WTC11 (cell line): Measurements from ENCODE around the gene DOCK8.

Experiments used
- AR ChIP-seq: fragments of 250-450 bp; sonication (Bioruptor Pico); IDR thresholded peaks from 2 replicates; pipeline ENCODE4 v1.9.0; 2021; ENCODE audit warnings: mild to moderate bottlenecking
- ATF2 ChIP-seq: sonication (generic); formaldehyde crosslinking; IDR thresholded peaks from 2 replicates; pipeline ENCODE4 v1.8.1; 2022; ENCODE audit warnings: low read depth, missing genetic modification reagents, borderline replicate concordance
- CBFB ChIP-seq: sonication (generic); formaldehyde crosslinking; IDR thresholded peaks from 2 replicates; pipeline ENCODE4 v1.8.1; 2022; ENCODE audit warnings: mild to moderate bottlenecking, low read depth, missing genetic modification reagents
- CTCF ChIP-seq: fragments of 200-600 bp; IDR thresholded peaks from 2 replicates; pipeline ENCODE4 v1.8.0; 2022; ENCODE audit warnings: antibody characterized with exemption
- FOXJ3 ChIP-seq: sonication (generic); formaldehyde crosslinking; IDR thresholded peaks from 2 replicates; pipeline ENCODE4 v1.9.0; 2021; ENCODE audit warnings: missing genetic modification reagents, mild to moderate bottlenecking, borderline replicate concordance
- SMAD4 ChIP-seq: sonication (generic); formaldehyde crosslinking; IDR thresholded peaks from 2 replicates; pipeline ENCODE4 v1.8.0; 2022; ENCODE audit warnings: mild to moderate bottlenecking, missing genetic modification reagents
- SP1 ChIP-seq: sonication (generic); formaldehyde crosslinking; conservative IDR thresholded peaks from 2 replicates; pipeline ENCODE4 v1.8.1; 2022; ENCODE audit warnings: missing genetic modification reagents
- ZNF263 ChIP-seq: sonication (generic); formaldehyde crosslinking; IDR thresholded peaks from 2 replicates; pipeline ENCODE4 v1.8.1; 2022; ENCODE audit warnings: low read depth, mild to moderate bottlenecking, moderate library complexity, missing genetic modification reagents

- TF ChIP-seq AR (CRISPR knock-in tag) (no peak), CTCF (no peak), ZNF263 (CRISPR knock-in tag) (no peak), ATF2 (CRISPR knock-in tag) (no peak), CBFB (CRISPR knock-in tag) (no peak), SMAD4 (CRISPR knock-in tag) (no peak), SP1 (CRISPR knock-in tag) (no peak), FOXJ3 (CRISPR knock-in tag) (no peak)
These were observed 366 bp upstream of the DOCK8 start for GRCh38 chr9:214351-214647.
